NCI-H187 (cell line): ENCODE data around the gene AGAP3.
A peak's percentile ranks its signal among the peaks of the same experiment; 100 is the strongest.

Experiments used
- DNase-seq, 2 experiments: peaks; one replicate each; lab custom pipeline; 2025; lab: John Stamatoyannopoulos, UW

Gene AGAP3

GRCh38 chr7:151057989-151058780 is 28.1 kb upstream of the AGAP3 start:
- DNase-seq, result peak; percentile 99

GRCh38 chr7:151058781-151059366 is 27.4 kb upstream of the AGAP3 start:
- no peak for DNase-seq

- DNase-seq, result peak; percentile 58 to 70
Measured at GRCh38 chr7:151059367-151060112, 26.7 kb upstream of the AGAP3 start, which contains the start of gene SLC4A2. Gene SLC4A2, plus strand, starts transcription at chr7:151059589. Its CDS starts 2,399 bp downstream, at chr7:151061988.

- no peak for DNase-seq
Measured at GRCh38 chr7:151060113-151060415, 26.2 kb upstream of the AGAP3 start.

- no peak for DNase-seq
Measured at GRCh38 chr7:151060416-151061212, 25.7 kb upstream of the AGAP3 start.

GRCh38 chr7:151061213-151062110 is 24.8 kb upstream of the AGAP3 start:
- peak; percentile 51 to 80 for DNase-seq

GRCh38 chr7:151062111-151062398 is 24.2 kb upstream of the AGAP3 start:
- DNase-seq, result no peak

GRCh38 chr7:151062399-151063211 is 23.7 kb upstream of the AGAP3 start:
- peak in 1 of 2 experiments; percentile 33 for DNase-seq

- no peak for DNase-seq
Measured at GRCh38 chr7:151063212-151063561, 23.1 kb upstream of the AGAP3 start.

- DNase-seq, result no peak
Measured at GRCh38 chr7:151064454-151064853, 21.8 kb upstream of the AGAP3 start.

- DNase-seq, result no peak
Measured at GRCh38 chr7:151064993-151065392, 21.3 kb upstream of the AGAP3 start.

GRCh38 chr7:151065516-151065915 is 20.8 kb upstream of the AGAP3 start:
- no peak for DNase-seq

- DNase-seq, result no peak
Measured at GRCh38 chr7:151066273-151066974, 19.9 kb upstream of the AGAP3 start.

- no peak for DNase-seq
Measured at GRCh38 chr7:151068069-151068773, 18.1 kb upstream of the AGAP3 start.

- no peak for DNase-seq
Measured at GRCh38 chr7:151069841-151070573, 16.3 kb upstream of the AGAP3 start.

GRCh38 chr7:151070574-151070960 is 15.7 kb upstream of the AGAP3 start:
- DNase-seq, result no peak

GRCh38 chr7:151071032-151071866 is 15.0 kb upstream of the AGAP3 start:
- no peak for DNase-seq

GRCh38 chr7:151073990-151074389 is 12.3 kb upstream of the AGAP3 start:
- DNase-seq, result no peak
